Testis (tissue), 3 donors: ENCODE data around the gene SEPHS2. TPM values are rescaled to one million over a fixed set of nuclear protein-coding genes. Genes with fewer than 3 reads are reported as not detected.
"Not testable (repeated sequence)": the region's sequence is repeated elsewhere in the genome, so short reads cannot be mapped to it uniquely, and the experiment has no call there.

ENCODE experiments used
- DNase-seq: peaks from one replicate; pipeline ENCODE4 v3.0.0-alpha.2; 2019
- H3K27ac ChIP-seq, 2 donors: fragments of 200-600 bp; sonication (generic); one replicate each; pipeline ENCODE4 v1.5.1; 2019
- H3K27me3 ChIP-seq: fragments of 200-600 bp; sonication (generic); one replicate; pipeline ENCODE4 v1.5.1; 2019
- H3K36me3 ChIP-seq: fragments of 200-600 bp; sonication (generic); one replicate; pipeline ENCODE4 v1.5.1; 2017; ENCODE audit warnings: low read depth; ENCODE audit errors: missing control alignments
- H3K4me1 ChIP-seq: fragments of 200-600 bp; sonication (generic); one replicate; pipeline ENCODE4 v1.5.1; 2019
- H3K4me3 ChIP-seq, 2 donors: fragments of 200-600 bp; sonication (generic); one replicate each; pipeline ENCODE4 v1.5.1; 2017 to 2019
- H3K9me3 ChIP-seq: fragments of 200-600 bp; sonication (generic); one replicate; pipeline ENCODE4 v1.5.1; 2017
- CTCF ChIP-seq, 3 experiments: fragments of 450-650 bp in 2 of 3; fragments of 200-600 bp in 1 of 3; sonication (generic) in 1 of 3; IDR thresholded peaks; one replicate each; pipeline ENCODE4 v1.5.1; 2016 to 2019; ENCODE audit warnings: antibody characterized with exemption in 3 of 3, mild to moderate bottlenecking in 2 of 3, moderate library complexity in 1 of 3
- POLR2A ChIP-seq: fragments of 450-650 bp; IDR thresholded peaks from one replicate; pipeline ENCODE4 v1.6.1; 2017; ENCODE audit warnings: antibody characterized with exemption, mild to moderate bottlenecking, moderate library complexity
- WGBS, 2 donors: methylation state at CpG; one replicate each; pipeline ENCODE4 v1.1.5; 2018; 5-methylcytosine and 5-hydroxymethylcytosine counted together
- intact Hi-C: fragments of 100-400 bp; cut with DNase I; formaldehyde crosslinking; loops from one replicate; pipeline ENCODE4 v1.15.1; 2023; ENCODE audit warnings: low total_unique reads
- polyA plus RNA-seq: library from polyadenylated mRNA; stranded (reverse); fragments of 350-450 nt; fragmentation: Illumina TruSeq; extraction: RNeasy Lipid Tissue Mini Kit (QIAGEN cat#74804); gene quantifications from one replicate; pipeline ENCODE4 v1.2.3, GENCODE V29; 2014; ENCODE audit warnings: low read depth, low replicate concordance; ENCODE audit not compliant: insufficient read depth
- total RNA-seq, 2 donors: library from RNA; depleted of rRNA; stranded (reverse); fragments of >200 nt; gene quantifications; one replicate each; pipeline ENCODE4 v1.2.3, GENCODE V29; 2016

SEPHS2 gene
- total and polyA plus RNA-seq, 3 donors from 2014 or later = 17.7 to 24.7 (median 19.8) TPM

GRCh38 chr16:30484887-30485286 lies 39.2 kb upstream of the SEPHS2 start:
- Histone ChIP-seq H3K4me1 (no peaks in the 10 kb centered on the region), H3K9me3 (no peaks in the 10 kb centered on the region), H3K27ac (no peak overlapping the region), H3K27me3 (no peaks in the 10 kb centered on the region), H3K4me3 (no peak overlapping the region), H3K36me3 (no peaks in the 10 kb centered on the region)
- no peak for DNase-seq
- intact Hi-C loops = no loop called here
- TF ChIP-seq CTCF (IDR thresholded peaks at IDR 0.05) (no peak), POLR2A (no peak)

- H3K36me3 ChIP-seq = no peaks in the 10 kb centered on the region
- no peaks in the 10 kb centered on the region for H3K4me1 ChIP-seq
- H3K4me3 ChIP-seq = no peak overlapping the region
- no peaks in the 10 kb centered on the region for H3K27me3 ChIP-seq
- TF ChIP-seq CTCF (IDR thresholded peaks at IDR 0.05) = no peak
- TF ChIP-seq POLR2A = no peak
- 86 to 89% methylated on average over 3 of the region's 3 CpGs for WGBS, 2 donors
- H3K27ac ChIP-seq = no peak overlapping the region
- no peak for DNase-seq
- intact Hi-C loops = no loop called here
- H3K9me3 ChIP-seq = no peaks in the 10 kb centered on the region
Observed at GRCh38 chr16:30482366-30482765, 36.7 kb upstream of the SEPHS2 start.

GRCh38 chr16:30481381-30481780 lies 35.7 kb upstream of the SEPHS2 start:
- Histone ChIP-seq H3K27ac (no peak overlapping the region), H3K27me3 (no peaks in the 10 kb centered on the region), H3K9me3 (no peaks in the 10 kb centered on the region), H3K4me1 (no peaks in the 10 kb centered on the region), H3K36me3 (no peaks in the 10 kb centered on the region), H3K4me3 (no peak overlapping the region)
- DNase-seq = no peak
- 72 to 78% methylated on average over 5 of the region's 5 CpGs for WGBS, 2 donors
- intact Hi-C loops = no loop called here
- no peak for TF ChIP-seq CTCF (IDR thresholded peaks at IDR 0.05)
- no peak for TF ChIP-seq POLR2A

- no peaks in the 10 kb centered on the region for H3K4me1 ChIP-seq
- WGBS, 2 donors = 90 to 91% methylated on average over 12 of the region's 12 CpGs
- intact Hi-C loops = no loop called here
Observed at GRCh38 chr16:30478766-30479478, 33.2 kb upstream of the SEPHS2 start.

GRCh38 chr16:30477773-30478172 lies 32.1 kb upstream of the SEPHS2 start:
- 82 to 85% methylated on average over 3 of the region's 3 CpGs for WGBS, 2 donors

More at GRCh38 chr16:30478766-30479478, 33.2 kb upstream of the SEPHS2 start:
- DNase-seq = no peak
- no peak for TF ChIP-seq CTCF (IDR thresholded peaks at IDR 0.05)
- no peak for TF ChIP-seq POLR2A
- Histone ChIP-seq H3K27ac (no peak overlapping the region), H3K27me3 (no peaks in the 10 kb centered on the region), H3K4me3 (no peak overlapping the region), H3K36me3 (no peaks in the 10 kb centered on the region), H3K9me3 (no peaks in the 10 kb centered on the region)

More at GRCh38 chr16:30477773-30478172, 32.1 kb upstream of the SEPHS2 start:
- H3K27me3 ChIP-seq, H3K27ac ChIP-seq, H3K36me3 ChIP-seq, H3K4me1 ChIP-seq, H3K9me3 ChIP-seq, H3K4me3 ChIP-seq, intact Hi-C loops, DNase-seq: not testable (repeated sequence)
